Measurements from ENCODE around the gene TEX14. TPM values are rescaled to one million over a fixed set of nuclear protein-coding genes. Genes with fewer than 3 reads are reported as not detected.

Gene TEX14
- total and polyA plus RNA-seq, 7 experiments from 2014 or later, result 0.17 to 2.4 (median 0.54) TPM; not detected in 2

DNA sequence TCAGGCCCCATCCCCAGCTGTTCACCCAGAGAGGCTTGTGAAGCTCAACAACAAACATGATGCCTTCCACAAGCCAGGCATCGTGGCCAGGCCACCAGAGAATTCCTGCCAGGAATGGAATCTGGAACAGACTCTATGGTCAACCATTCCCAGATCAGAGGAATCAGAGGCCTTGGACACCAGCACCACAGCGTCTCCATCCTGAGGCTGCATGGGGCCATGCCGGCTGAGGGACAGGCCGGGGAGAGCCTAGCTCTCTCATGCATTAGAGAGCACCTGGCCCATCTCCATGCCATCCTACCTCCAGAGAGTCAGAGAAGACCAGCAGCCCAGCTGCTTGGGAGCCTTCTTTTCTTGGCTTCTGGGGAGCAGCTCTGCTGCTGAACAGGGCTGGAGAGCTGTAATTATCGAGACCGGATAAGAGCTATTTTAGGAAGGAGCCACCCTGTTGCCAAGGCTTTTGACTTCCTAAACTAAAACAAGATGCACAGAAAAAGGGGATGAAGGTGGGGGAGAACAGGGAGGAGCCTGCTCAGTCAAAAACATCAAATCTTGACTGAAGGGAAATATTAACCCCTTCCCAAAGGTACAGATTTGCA is 152.9 kb downstream of the TEX14 start:
- no peak overlapping the region for H3K27ac ChIP-seq (ENCODE audit: low read depth, low read length)
- no peaks in the 10 kb centered on the region for H3K9me3 Mint-ChIP-seq
- H3K4me1 ChIP-seq (ENCODE audit: control insufficient read depth in 2 of 2, insufficient read depth in 2 of 2, low read length in 2 of 2), result no peaks in the 10 kb centered on the region
- no peaks in the 10 kb centered on the region for H3K9me3 ChIP-seq (ENCODE audit: control insufficient read depth in 2 of 3, low read length in 3 of 3)
- H3K4me3 ChIP-seq (ENCODE audit: low read length), result no peak overlapping the region
- no peaks in the 10 kb centered on the region for H3K27me3 ChIP-seq (ENCODE audit: control insufficient read depth in 2 of 2, insufficient read depth in 2 of 2, low read length in 2 of 2)
- H3K27me3 Mint-ChIP-seq, result peaks cover 0 to 40% (median 17%) of the 10 kb centered on the region in 5 donors
- ATAC-seq (no peak), DNase-seq (no peak)
- intact Hi-C loops (cut with micrococcal nuclease), result no loop called here
- H3K27ac Mint-ChIP-seq, result no peak overlapping the region
- H3K4me1 Mint-ChIP-seq, result peaks cover 0 to 1% (median 0%) of the 10 kb centered on the region in 7 donors
- no peak overlapping the region for H3K4me3 Mint-ChIP-seq
- ChIA-PET POLR2A (interaction anchor here (1.8 kb wide), 1 partner anchor 20 kb away, joined by 3 read pairs; no protein-coding TSS in a partner anchor), CTCF (interaction anchor here (0.7 kb wide), 1 partner anchor 467 kb away, joined by 3 read pairs; no protein-coding TSS in a partner anchor)
- H3K36me3 Mint-ChIP-seq, result no peaks in the 10 kb centered on the region
- no peaks in the 10 kb centered on the region for H3K36me3 ChIP-seq (ENCODE audit: control insufficient read depth in 2 of 3, insufficient read depth in 3 of 3, low read length in 3 of 3)

- Histone ChIP-seq H3K4me1 (ENCODE audit: control insufficient read depth in 2 of 2, insufficient read depth in 2 of 2, low read length in 2 of 2) (peaks cover 0 to 2% of the 10 kb centered on the region in 2 donors), H3K9me3 (ENCODE audit: control insufficient read depth in 2 of 3, low read length in 3 of 3) (no peaks in the 10 kb centered on the region), H3K27me3 (ENCODE audit: control insufficient read depth in 2 of 2, insufficient read depth in 2 of 2, low read length in 2 of 2) (peaks cover 0 to 2% of the 10 kb centered on the region in 2 donors), H3K36me3 (ENCODE audit: control insufficient read depth in 2 of 3, insufficient read depth in 3 of 3, low read length in 3 of 3) (no peaks in the 10 kb centered on the region), H3K4me3 (ENCODE audit: low read length) (no peak overlapping the region), H3K27ac (ENCODE audit: low read depth, low read length) (no peak overlapping the region)
- POLR2A ChIA-PET, result no interaction called here
- Mint-ChIP-seq H3K27me3 (peaks cover 8 to 52% (median 18%) of the 10 kb centered on the region in 5 donors), H3K36me3 (no peaks in the 10 kb centered on the region), H3K4me1 (peaks cover 0 to 4% (median 2%) of the 10 kb centered on the region in 7 donors), H3K4me3 (no peak overlapping the region), H3K9me3 (no peaks in the 10 kb centered on the region), H3K27ac (no peak overlapping the region)
- no peak for ATAC-seq
- intact Hi-C loops (cut with micrococcal nuclease), result no loop called here
- CTCF ChIA-PET, result no interaction called here
- no peak for DNase-seq
These were observed 154.6 kb downstream of the TEX14 start for GRCh38 chr17:58537266-58537665.

DNA sequence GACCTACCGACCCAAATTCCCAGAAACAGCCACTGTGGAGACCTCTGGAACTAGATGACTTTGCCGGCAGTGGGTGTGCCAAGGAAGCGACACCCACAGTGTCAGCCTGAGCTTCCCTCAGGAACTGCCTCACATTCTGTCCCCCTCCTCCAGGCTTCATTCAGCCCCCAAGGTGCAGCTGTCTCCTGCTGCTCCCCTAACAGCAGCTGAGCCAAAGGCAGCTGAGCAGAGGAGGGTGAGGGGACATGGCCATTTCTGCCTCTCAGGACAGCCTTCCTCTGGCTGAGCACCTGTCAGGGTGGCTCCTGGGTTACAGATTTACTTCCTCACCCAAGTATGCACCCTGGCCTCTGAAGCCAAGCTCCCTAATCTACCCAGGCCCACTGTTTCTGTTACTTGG is 155.3 kb downstream of the TEX14 start:
- Mint-ChIP-seq H3K27ac (no peak overlapping the region), H3K9me3 (no peaks in the 10 kb centered on the region), H3K36me3 (no peaks in the 10 kb centered on the region), H3K4me3 (no peak overlapping the region), H3K27me3 (peaks cover 8 to 55% (median 18%) of the 10 kb centered on the region in 5 donors), H3K4me1 (peaks cover 0 to 5% (median 4%) of the 10 kb centered on the region in 7 donors)
- ATAC-seq (no peak), DNase-seq (no peak)
- Histone ChIP-seq H3K36me3 (ENCODE audit: control insufficient read depth in 2 of 3, insufficient read depth in 3 of 3, low read length in 3 of 3) (no peaks in the 10 kb centered on the region), H3K27me3 (ENCODE audit: control insufficient read depth in 2 of 2, insufficient read depth in 2 of 2, low read length in 2 of 2) (peaks cover 0 to 3% of the 10 kb centered on the region in 2 donors), H3K9me3 (ENCODE audit: control insufficient read depth in 2 of 3, low read length in 3 of 3) (no peaks in the 10 kb centered on the region), H3K27ac (ENCODE audit: low read depth, low read length) (no peak overlapping the region), H3K4me1 (ENCODE audit: control insufficient read depth in 2 of 2, insufficient read depth in 2 of 2, low read length in 2 of 2) (peaks cover 0 to 4% of the 10 kb centered on the region in 2 donors), H3K4me3 (ENCODE audit: low read length) (no peak overlapping the region)
- POLR2A ChIA-PET, result no interaction called here
- CTCF ChIA-PET, result no interaction called here
- intact Hi-C loops (cut with micrococcal nuclease), result no loop called here

GRCh38 chr17:58535431-58535830 is 156.4 kb downstream of the TEX14 start:
- intact Hi-C loops (cut with micrococcal nuclease), result no loop called here
- Mint-ChIP-seq H3K27ac (no peak overlapping the region), H3K4me1 (peaks cover 0 to 6% (median 4%) of the 10 kb centered on the region in 7 donors), H3K36me3 (no peaks in the 10 kb centered on the region), H3K9me3 (no peaks in the 10 kb centered on the region), H3K4me3 (no peak overlapping the region), H3K27me3 (peaks cover 8 to 65% (median 18%) of the 10 kb centered on the region in 5 donors)
- no peak overlapping the region for H3K4me3 ChIP-seq (ENCODE audit: low read length)
- no peak overlapping the region for H3K27ac ChIP-seq (ENCODE audit: low read depth, low read length)
- H3K36me3 ChIP-seq (ENCODE audit: control insufficient read depth in 2 of 3, insufficient read depth in 3 of 3, low read length in 3 of 3), result no peaks in the 10 kb centered on the region
- ChIA-PET CTCF (no interaction called here), POLR2A (no interaction called here)
- ATAC-seq (no peak), DNase-seq (no peak)
- peaks cover 0 to 4% of the 10 kb centered on the region in 2 donors for H3K4me1 ChIP-seq (ENCODE audit: control insufficient read depth in 2 of 2, insufficient read depth in 2 of 2, low read length in 2 of 2)
- no peaks in the 10 kb centered on the region for H3K9me3 ChIP-seq (ENCODE audit: control insufficient read depth in 2 of 3, low read length in 3 of 3)
- peaks cover 0 to 3% of the 10 kb centered on the region in 2 donors for H3K27me3 ChIP-seq (ENCODE audit: control insufficient read depth in 2 of 2, insufficient read depth in 2 of 2, low read length in 2 of 2)

- Mint-ChIP-seq H3K9me3 (no peaks in the 10 kb centered on the region), H3K4me1 (peaks cover 0 to 6% (median 4%) of the 10 kb centered on the region in 7 donors), H3K27me3 (peaks cover 9 to 67% (median 18%) of the 10 kb centered on the region in 5 donors), H3K4me3 (no peak overlapping the region), H3K36me3 (no peaks in the 10 kb centered on the region), H3K27ac (no peak overlapping the region)
- ChIA-PET POLR2A (no interaction called here), CTCF (no interaction called here)
- no peaks in the 10 kb centered on the region for H3K36me3 ChIP-seq (ENCODE audit: control insufficient read depth in 2 of 3, insufficient read depth in 3 of 3, low read length in 3 of 3)
- H3K9me3 ChIP-seq (ENCODE audit: control insufficient read depth in 2 of 3, low read length in 3 of 3), result no peaks in the 10 kb centered on the region
- peaks cover 0 to 3% of the 10 kb centered on the region in 2 donors for H3K27me3 ChIP-seq (ENCODE audit: control insufficient read depth in 2 of 2, insufficient read depth in 2 of 2, low read length in 2 of 2)
- DNase-seq (no peak), ATAC-seq (peak; percentile 64)
- intact Hi-C loops (cut with micrococcal nuclease), result no loop called here
- H3K4me3 ChIP-seq (ENCODE audit: low read length), result no peak overlapping the region
- H3K27ac ChIP-seq (ENCODE audit: low read depth, low read length), result no peak overlapping the region
- peaks cover 0 to 4% of the 10 kb centered on the region in 2 donors for H3K4me1 ChIP-seq (ENCODE audit: control insufficient read depth in 2 of 2, insufficient read depth in 2 of 2, low read length in 2 of 2)
These were observed 156.9 kb downstream of the TEX14 start for GRCh38 chr17:58534901-58535421.

- Histone ChIP-seq H3K36me3 (ENCODE audit: control insufficient read depth in 2 of 3, insufficient read depth in 3 of 3, low read length in 3 of 3) (no peaks in the 10 kb centered on the region), H3K27ac (ENCODE audit: low read depth, low read length) (no peak overlapping the region), H3K4me3 (ENCODE audit: low read length) (no peak overlapping the region), H3K4me1 (ENCODE audit: control insufficient read depth in 2 of 2, insufficient read depth in 2 of 2, low read length in 2 of 2) (peaks cover 0 to 4% of the 10 kb centered on the region in 2 donors), H3K9me3 (ENCODE audit: control insufficient read depth in 2 of 3, low read length in 3 of 3) (no peaks in the 10 kb centered on the region), H3K27me3 (ENCODE audit: control insufficient read depth in 2 of 2, insufficient read depth in 2 of 2, low read length in 2 of 2) (peaks cover 0 to 3% of the 10 kb centered on the region in 2 donors)
- peak overlapping the region in 1 of 10 donors; percentile 22 for H3K4me3 Mint-ChIP-seq
- H3K27me3 Mint-ChIP-seq, result peaks cover 16 to 70% (median 23%) of the 10 kb centered on the region in 5 donors
- no peaks in the 10 kb centered on the region for H3K9me3 Mint-ChIP-seq
- ChIA-PET CTCF (no interaction called here), POLR2A (interaction anchor here (0.8 to 1.1 kb wide), 2 partner anchors 15 to 97 kb away, joined by 3 to 4 read pairs; no protein-coding TSS in a partner anchor)
- H3K27ac Mint-ChIP-seq, result no peak overlapping the region
- no peak for DNase-seq
- peaks cover 0 to 7% (median 4%) of the 10 kb centered on the region in 7 donors for H3K4me1 Mint-ChIP-seq
- intact Hi-C loops (cut with micrococcal nuclease), result no loop called here
- ATAC-seq, result no peak
- no peaks in the 10 kb centered on the region for H3K36me3 Mint-ChIP-seq
These were observed 157.5 kb downstream of the TEX14 start for GRCh38 chr17:58534331-58534730.
